H1 (cell line): ENCODE results near the gene SCG2. TPM values are rescaled to one million over a fixed set of nuclear protein-coding genes. Genes with fewer than 3 reads are reported as not detected.

Source experiments
- CTCF ChIA-PET: fragments of 300-600 bp; sonication (Branson Sonifier 250); formaldehyde crosslinking; loops from one replicate; lab custom pipeline; 2021; ENCODE audit not compliant: partially characterized antibody; lab: Charles Lee
- POLR2A ChIA-PET: fragments of 300-600 bp; sonication (Branson Sonifier 250); formaldehyde crosslinking; loops from one replicate; lab custom pipeline; 2021; ENCODE audit warnings: inconsistent platforms; ENCODE audit not compliant: partially characterized antibody; lab: Charles Lee
- DNase-seq, 2 experiments: peaks; one replicate each; pipeline versions ENCODE4 v3.0.0 to v3.0.0-alpha.2; 2010 to 2022; ENCODE audit warnings: low spot score in 2 of 2, low read depth in 1 of 2, mixed read lengths in 1 of 2
- FAIRE-seq: peaks from 2 replicates; lab custom pipeline; 2011; peaks lifted over from hg19 to GRCh38; lab: Jason Lieb, UNC
- H2AFZ ChIP-seq: 2 replicates; pipeline ENCODE4 v1.8.1; 2012; ENCODE audit warnings: low read length, inconsistent platforms
- H2AK5ac ChIP-seq: 2 replicates; pipeline ENCODE4 v1.6.1; 2013; ENCODE audit warnings: low read depth, low read length
- H2BK120ac ChIP-seq: replicated peaks from 2 replicates; pipeline ENCODE3; 2013; ENCODE audit warnings: low read depth, low read length, inconsistent platforms
- H2BK12ac ChIP-seq: 2 replicates; pipeline ENCODE4 v1.6.1; 2013; ENCODE audit warnings: low read depth, low read length
- H2BK15ac ChIP-seq: 2 replicates; pipeline ENCODE4 v1.6.1; 2013; ENCODE audit warnings: low read length
- H2BK20ac ChIP-seq: 2 replicates; pipeline ENCODE4 v1.6.1; 2013; ENCODE audit warnings: low read length
- H2BK5ac ChIP-seq: 2 replicates; pipeline ENCODE4 v1.6.1; 2013; ENCODE audit warnings: low read depth, low read length
- H3K14ac ChIP-seq: 2 replicates; pipeline ENCODE4 v1.6.1; 2013; ENCODE audit warnings: inconsistent platforms; ENCODE audit not compliant: insufficient read length
- H3K18ac ChIP-seq: 2 replicates; pipeline ENCODE4 v1.6.1; 2013; ENCODE audit warnings: low read length; ENCODE audit errors: extremely low read depth
- H3K23ac ChIP-seq: 2 replicates; pipeline ENCODE4 v1.6.1; 2013; ENCODE audit warnings: inconsistent platforms; ENCODE audit not compliant: insufficient read length
- H3K23me2 ChIP-seq: 2 replicates; pipeline ENCODE4 v1.6.1; 2013; ENCODE audit warnings: low read depth, low read length
- H3K27ac ChIP-seq: 2 replicates; pipeline ENCODE4 v1.6.1; 2011; ENCODE audit warnings: low read depth, low read length, inconsistent platforms
- H3K27me3 ChIP-seq, 4 experiments: replicated peaks in 1 of 4; 1 replicate in 1 of 4; 2 replicates in 3 of 4; pipeline versions ENCODE4 v1.6.1 to v1.8.1; 2011 to 2013; ENCODE audit warnings: low read length in 3 of 4, mild to moderate bottlenecking in 3 of 4, inconsistent platforms in 2 of 4, mixed read lengths in 2 of 4, moderate library complexity in 1 of 4; ENCODE audit not compliant: control insufficient read depth in 3 of 4, insufficient read depth in 3 of 4; ENCODE audit errors: extremely low read depth in 1 of 4
- H3K36me3 ChIP-seq, 4 experiments: 2 replicates each; pipeline versions ENCODE4 v1.6.1 to v1.8.1; 2011 to 2013; ENCODE audit warnings: mild to moderate bottlenecking in 4 of 4, low read length in 3 of 4, moderate library complexity in 2 of 4, control low read depth in 1 of 4, inconsistent platforms in 1 of 4; ENCODE audit not compliant: insufficient read depth in 4 of 4, control insufficient read depth in 2 of 4
- H3K4ac ChIP-seq: replicated peaks from 2 replicates; pipeline ENCODE3; 2013; ENCODE audit warnings: low read length, low read depth, mixed read lengths, inconsistent platforms; ENCODE audit not compliant: insufficient read length
- H3K4me1 ChIP-seq, 4 experiments: replicated peaks in 1 of 4; 1 replicate in 1 of 4; 2 replicates in 3 of 4; pipeline versions ENCODE4 v1.6.1 to v1.8.1; 2011 to 2013; ENCODE audit warnings: low read length in 3 of 4, inconsistent platforms in 2 of 4, mixed read lengths in 1 of 4; ENCODE audit not compliant: insufficient read depth in 4 of 4, control insufficient read depth in 3 of 4
- H3K4me2 ChIP-seq, 2 experiments: 2 replicates each; pipeline versions ENCODE4 v1.6.1 to v1.8.1; 2011 to 2013; ENCODE audit warnings: low read depth in 2 of 2, low read length in 2 of 2, control low read depth in 1 of 2, inconsistent platforms in 1 of 2, mild to moderate bottlenecking in 1 of 2; ENCODE audit not compliant: insufficient read depth in 1 of 2
- H3K4me3 ChIP-seq, 4 experiments: fragments of 200-600, 300-600 bp in 1 of 4; sonication (generic), shearing (Covaris generic), sonication (Bioruptor Twin) in 1 of 4; 2 replicates each; pipeline versions ENCODE4 v1.5.1 to v1.8.1; 2011 to 2016; ENCODE audit warnings: low read length in 4 of 4, low read depth in 3 of 4, control low read depth in 2 of 4, inconsistent platforms in 2 of 4, mild to moderate bottlenecking in 2 of 4, mixed read lengths in 1 of 4, moderate library complexity in 1 of 4; ENCODE audit not compliant: insufficient read depth in 2 of 4; ENCODE audit errors: extremely low read depth in 1 of 4
- H3K56ac ChIP-seq: replicated peaks from 2 replicates; pipeline ENCODE3; 2013; ENCODE audit warnings: low read depth, mild to moderate bottlenecking, mixed read lengths, low read length, inconsistent platforms; ENCODE audit not compliant: insufficient read length
- H3K79me1 ChIP-seq: 2 replicates; pipeline ENCODE4 v1.6.1; 2013; ENCODE audit warnings: low read depth, low read length, control low read depth
- H3K79me2 ChIP-seq, 2 experiments: 2 replicates each; pipeline versions ENCODE4 v1.6.1 to v1.8.1; 2012 to 2013; ENCODE audit warnings: low read length in 2 of 2, mild to moderate bottlenecking in 2 of 2, inconsistent platforms in 1 of 2; ENCODE audit not compliant: insufficient read depth in 2 of 2, control insufficient read depth in 1 of 2
- H3K9ac ChIP-seq, 4 experiments: replicated peaks in 1 of 4; 1 replicate in 1 of 4; 2 replicates in 3 of 4; pipeline versions ENCODE4 v1.6.1 to v1.8.1; 2011 to 2013; ENCODE audit warnings: low read depth in 3 of 4, low read length in 3 of 4, control low read depth in 2 of 4, mild to moderate bottlenecking in 2 of 4, moderate library complexity in 2 of 4, inconsistent platforms in 1 of 4; ENCODE audit errors: extremely low read depth in 1 of 4
- H3K9me3 ChIP-seq, 2 experiments: 2 replicates each; pipeline versions ENCODE4 v1.6.1 to v1.8.1; 2012 to 2013; ENCODE audit warnings: mild to moderate bottlenecking in 2 of 2, moderate library complexity in 2 of 2, control low read depth in 1 of 2, inconsistent platforms in 1 of 2, low read depth in 1 of 2, low read length in 1 of 2, mixed read lengths in 1 of 2; ENCODE audit not compliant: insufficient read depth in 2 of 2
- H4K20me1 ChIP-seq, 2 experiments: replicated peaks in 1 of 2; 2 replicates each; pipeline versions ENCODE3 to v1.8.1; 2011 to 2013; ENCODE audit warnings: inconsistent platforms in 2 of 2, low read length in 2 of 2, mild to moderate bottlenecking in 1 of 2; ENCODE audit not compliant: insufficient read depth in 2 of 2, control insufficient read depth in 1 of 2
- H4K5ac ChIP-seq: 2 replicates; pipeline ENCODE4 v1.6.1; 2013; ENCODE audit warnings: low read length, low read depth, mixed read lengths, inconsistent platforms; ENCODE audit not compliant: insufficient read length
- H4K8ac ChIP-seq: 2 replicates; pipeline ENCODE4 v1.8.0; 2013; ENCODE audit warnings: mild to moderate bottlenecking, moderate library complexity, low read length, inconsistent platforms; ENCODE audit not compliant: insufficient read depth; ENCODE audit errors: extremely low read depth
- H4K91ac ChIP-seq: replicated peaks from 2 replicates; pipeline ENCODE3; 2013; ENCODE audit warnings: low read length, mixed read lengths, inconsistent platforms; ENCODE audit not compliant: insufficient read length
- KDM1A ChIP-seq: fragments of 200-600, 300-600 bp; sonication (generic); IDR thresholded peaks from 2 replicates; pipeline ENCODE4 v1.7.1; 2016; ENCODE audit warnings: mild to moderate bottlenecking, low read length, borderline replicate concordance
- POLR2A ChIP-seq, 2 experiments: IDR thresholded peaks; 1 replicate in 1 of 2; 2 replicates in 1 of 2; pipeline ENCODE4 v1.6.1; 2011; ENCODE audit warnings: low read depth in 2 of 2, low read length in 2 of 2, mild to moderate bottlenecking in 2 of 2; ENCODE audit errors: control extremely low read depth in 1 of 2
- RXRA ChIP-seq: IDR thresholded peaks from 2 replicates; pipeline ENCODE4 v1.6.1; 2011; ENCODE audit warnings: low read depth, mild to moderate bottlenecking, low read length, moderate library complexity; ENCODE audit not compliant: insufficient read depth
- ZNF274 ChIP-seq: IDR thresholded peaks from 2 replicates; pipeline ENCODE4 v1.7.0; 2012; ENCODE audit warnings: low read length, borderline replicate concordance; ENCODE audit errors: extremely low read depth
- whole genome bisulfite sequencing, 2 experiments: shearing (Covaris generic) in 1 of 2; methylation state at CpG; one replicate each; pipeline versions ENCODE4 v1.1.6 to v1.1.7; 2013 to 2015; ENCODE audit warnings: low lambda C conversion rate in 2 of 2, mixed read lengths in 2 of 2, inconsistent platforms in 1 of 2, low coverage in 1 of 2, missing lambda C conversion rate in 1 of 2; ENCODE audit not compliant: insufficient replicate concordance in 2 of 2, insufficient coverage in 1 of 2, insufficient read length in 1 of 2; ENCODE audit errors: extremely low coverage in 1 of 2, missing lambda C conversion rate in 1 of 2; 5-methylcytosine and 5-hydroxymethylcytosine counted together
- polyA plus RNA-seq, 7 experiments: library from polyadenylated mRNA; depleted of rRNA in 3 of 7; stranded (reverse) in 5 of 7; unstranded in 2 of 7; fragments of >200 nt in 5 of 7; fragments of 200-250 nt in 2 of 7; gene quantifications; 1 replicate in 5 of 7; 2 replicates in 1 of 7; 4 replicates in 1 of 7; pipeline versions ENCODE4 v1.2.1 to v1.2.3, GENCODE V29; 2011 to 2013; ENCODE audit warnings: missing spikeins in 2 of 7, mixed read lengths in 2 of 7
- total RNA-seq: library from RNA; stranded (reverse); fragmentation: NEBNext Ultra II Directional; extraction: Animal tissue kit (Norgen Biotek cat#: 25700); gene quantifications from 2 replicates; pipeline ENCODE4 v1.2.1, GENCODE V29; 2021

Gene SCG2
- total and polyA plus RNA-seq, 2 of the 8 experiments (the other 6 are each of a cell fraction or from before 2014, with no cell fraction given), result 0.54 to 1.0 TPM

DNA sequence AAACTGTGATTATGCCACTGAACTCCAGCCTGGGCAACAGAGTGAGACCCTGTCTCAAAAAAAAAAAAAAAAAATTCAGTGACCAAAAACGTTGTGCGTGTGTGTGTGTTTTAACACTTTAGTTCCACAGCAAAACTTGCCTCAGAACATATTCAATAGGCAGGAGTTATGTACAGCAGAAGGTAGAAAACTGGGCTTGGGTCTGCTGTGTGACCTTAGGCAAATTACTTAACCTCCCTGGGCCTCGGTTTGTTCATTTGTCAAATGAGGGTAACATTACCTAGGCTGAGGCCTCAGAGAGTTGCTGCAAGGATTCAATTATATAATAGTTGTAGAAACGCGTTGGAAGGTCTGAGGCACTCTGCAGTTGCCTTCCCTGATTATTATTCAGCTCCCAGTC is 10.3 kb upstream of the SCG2 start:
- FAIRE-seq (no peak), DNase-seq (no peak)
- no peak overlapping the region for H2BK20ac ChIP-seq
- no peaks in the 10 kb centered on the region for H3K9me3 ChIP-seq
- ChIA-PET CTCF (no interaction called here), POLR2A (interaction anchor here (0.7 kb wide), 1 partner anchor 300 kb away, joined by 4 read pairs; no protein-coding TSS in a partner anchor)
- H3K56ac ChIP-seq, result no peak overlapping the region
- no peak overlapping the region for H2AFZ ChIP-seq
- no peaks in the 10 kb centered on the region for H3K79me1 ChIP-seq
- H2BK12ac ChIP-seq, result no peak overlapping the region
- peaks cover 0 to 10% (median 3%) of the 10 kb centered on the region in 4 experiments; a peak in 4 of 7 replicates for H3K4me1 ChIP-seq
- peaks cover 40 to 54% (median 53%) of the 10 kb centered on the region in 4 experiments for H3K27me3 ChIP-seq
- H4K20me1 ChIP-seq, result peaks cover 6 to 10% of the 10 kb centered on the region in 2 experiments
- no peak overlapping the region for H3K14ac ChIP-seq
- no peak for TF ChIP-seq ZNF274
- TF ChIP-seq RXRA, result no peak
- peak; percentile 75; the same call in 1 of the 2 replicates for TF ChIP-seq KDM1A
- no peak for TF ChIP-seq POLR2A (IDR thresholded peaks at IDR 0.05; ENCODE audit: control extremely low read depth in 1 of 2, low read depth in 2 of 2, low read length in 2 of 2)
- no peak overlapping the region for H4K8ac ChIP-seq
- WGBS, 2 experiments, result 62% methylated on average over 5 of the region's 5 CpGs; no CpG with 5 or more reads in 1 of the 2 experiments
- H3K4me2 ChIP-seq, result peak overlapping the region; percentile 72 to 73
- H3K4ac ChIP-seq, result no peak overlapping the region
- no peaks in the 10 kb centered on the region for H3K79me2 ChIP-seq
- H2AK5ac ChIP-seq, result no peak overlapping the region
- no peak overlapping the region for H2BK15ac ChIP-seq
- peak overlapping the region in 3 of 4 experiments; percentile 26 to 49 (median 34); a peak in 4 of 8 replicates for H3K4me3 ChIP-seq
- no peak overlapping the region for H4K91ac ChIP-seq
- no peaks in the 10 kb centered on the region; the same call in 1 of the 2 replicates for H3K23me2 ChIP-seq
- H3K9ac ChIP-seq, result no peak overlapping the region
- H2BK120ac ChIP-seq, result no peak overlapping the region
- no peak overlapping the region for H2BK5ac ChIP-seq
- H3K23ac ChIP-seq, result no peak overlapping the region
- H3K27ac ChIP-seq, result no peak overlapping the region
- no peaks in the 10 kb centered on the region for H3K36me3 ChIP-seq
- H3K18ac ChIP-seq, result no peak overlapping the region
- no peak overlapping the region for H4K5ac ChIP-seq
